Smooth muscle cell of the brain vasculature (primary cell): ENCODE results near the gene LRP6.
"Not testable (repeated sequence)": the region's sequence is repeated elsewhere in the genome, so short reads cannot be mapped to it uniquely, and the experiment has no call there.

ENCODE experiments used
- DNase-seq: peaks from one replicate; pipeline ENCODE4 v3.0.0-alpha.2; 2012; ENCODE audit warnings: low read depth, low spot score

Gene LRP6

DNA sequence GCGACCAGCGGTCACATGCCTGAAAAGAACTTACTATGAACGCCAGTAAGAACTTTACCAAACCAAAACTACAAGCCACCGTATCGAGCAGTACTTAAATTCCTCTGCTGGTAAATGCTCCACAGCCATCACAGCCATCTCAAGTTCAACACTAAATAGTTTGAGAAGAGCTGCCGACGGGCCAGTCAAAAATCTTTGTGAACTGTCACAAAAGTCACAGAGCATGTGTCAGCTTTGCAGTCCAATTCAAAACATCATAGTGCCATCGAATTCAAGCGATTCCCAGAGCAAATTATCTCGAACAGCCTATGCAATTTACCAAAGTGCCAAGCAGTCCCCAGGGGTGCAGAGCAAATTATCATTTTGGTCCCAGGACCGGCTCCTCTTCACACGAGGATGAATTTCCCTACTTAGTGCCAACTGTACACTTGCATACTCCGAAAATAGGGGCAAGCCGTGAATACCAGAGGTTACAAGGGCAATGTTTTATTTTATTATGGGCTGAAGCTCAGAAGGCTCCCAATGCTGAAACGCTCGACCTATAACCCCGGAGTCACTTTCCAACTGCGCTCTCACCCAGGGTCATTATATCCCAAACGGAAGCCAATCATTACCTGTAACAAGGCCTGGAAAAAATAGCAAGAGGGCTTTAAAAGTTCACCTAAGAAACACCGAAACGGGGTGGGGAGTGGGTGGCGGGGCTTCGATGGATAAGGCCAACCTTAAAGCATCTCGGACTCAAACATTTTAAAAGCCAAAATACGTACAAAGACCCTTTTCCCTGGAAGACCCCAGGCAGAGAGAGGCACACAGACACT is 1.1 kb downstream of the LRP6 start:
- DNase-seq = no peak

- no peak for DNase-seq
Observed at GRCh38 chr12:12265035-12265434, 1.8 kb downstream of the LRP6 start.

DNA sequence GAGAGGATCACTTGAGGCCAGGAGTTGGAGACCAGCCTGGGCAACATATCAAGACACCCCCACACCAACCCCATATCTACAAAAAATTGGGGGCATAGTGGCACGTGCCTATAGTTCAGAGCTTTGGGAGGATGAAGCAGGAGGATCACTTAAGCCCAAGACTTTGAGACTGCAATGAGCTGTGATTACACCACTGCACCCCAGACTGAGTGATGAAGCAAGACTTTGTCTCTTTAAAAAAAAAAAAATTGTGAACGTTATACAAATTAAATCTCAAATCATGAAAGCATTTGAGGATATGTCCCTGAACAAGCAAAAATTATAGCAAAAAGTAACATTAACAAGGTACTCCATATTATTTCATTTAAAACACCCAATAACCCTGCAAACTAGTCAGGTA is 2.9 kb downstream of the LRP6 start:
- no peak for DNase-seq

GRCh38 chr12:12256291-12256757 is 10.5 kb downstream of the LRP6 start:
- not testable (repeated sequence) for DNase-seq

- DNase-seq = no peak
Observed at GRCh38 chr12:12254553-12254952, 12.3 kb downstream of the LRP6 start.

- no peak for DNase-seq
Observed at GRCh38 chr12:12249216-12250050, 17.4 kb downstream of the LRP6 start.

DNA sequence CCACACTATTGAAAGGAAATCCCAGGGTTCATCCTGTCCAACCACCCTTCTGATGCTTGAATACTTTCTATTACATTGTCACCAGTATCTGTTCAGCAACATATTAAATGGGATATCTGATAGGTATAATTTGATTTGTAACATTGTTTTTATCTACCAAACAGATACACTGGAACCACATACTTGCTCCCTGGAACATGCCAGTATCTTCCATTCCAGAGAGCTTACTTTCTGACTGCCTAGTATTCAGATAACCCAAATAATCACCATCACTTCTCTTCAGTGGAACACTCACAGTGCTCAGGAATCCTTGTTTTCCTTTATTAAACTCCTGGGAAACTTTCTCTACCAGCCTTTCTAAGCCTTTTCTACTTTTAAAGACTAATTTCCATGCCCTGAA is 19.3 kb downstream of the LRP6 start:
- no peak for DNase-seq

- no peak for DNase-seq
Observed at GRCh38 chr12:12244341-12244740, 22.5 kb downstream of the LRP6 start.

DNA sequence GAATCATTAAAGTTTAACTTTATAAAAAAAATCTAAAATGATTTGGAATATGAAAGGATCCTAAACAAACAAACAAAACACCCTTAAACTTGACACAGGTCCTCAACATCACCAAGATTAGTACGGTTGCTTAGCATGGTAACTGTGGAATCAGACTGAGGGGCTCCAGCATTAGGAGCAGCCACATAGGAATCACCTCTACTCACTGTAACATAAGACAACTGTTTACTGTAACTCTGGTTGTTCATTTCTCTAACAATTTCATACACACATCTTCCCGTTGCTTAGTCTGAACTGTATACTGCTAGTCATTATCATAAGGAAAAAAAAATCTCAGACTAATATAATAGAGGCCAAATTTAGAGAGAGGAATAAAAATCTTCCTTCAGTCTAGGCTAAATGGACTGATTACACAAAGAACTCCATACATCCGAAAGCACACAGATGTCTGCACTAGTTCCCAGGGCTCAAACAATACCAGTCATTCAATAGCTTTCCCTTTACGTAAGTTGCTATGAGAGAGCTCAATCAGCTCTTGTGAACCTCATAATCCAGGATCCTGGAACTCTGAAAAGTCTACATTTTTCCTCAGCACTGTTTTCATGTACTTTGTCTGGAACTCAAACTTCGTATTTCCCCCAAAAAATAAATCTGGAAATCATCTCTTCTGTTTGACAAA is 26.0 kb downstream of the LRP6 start:
- DNase-seq = no peak

DNA sequence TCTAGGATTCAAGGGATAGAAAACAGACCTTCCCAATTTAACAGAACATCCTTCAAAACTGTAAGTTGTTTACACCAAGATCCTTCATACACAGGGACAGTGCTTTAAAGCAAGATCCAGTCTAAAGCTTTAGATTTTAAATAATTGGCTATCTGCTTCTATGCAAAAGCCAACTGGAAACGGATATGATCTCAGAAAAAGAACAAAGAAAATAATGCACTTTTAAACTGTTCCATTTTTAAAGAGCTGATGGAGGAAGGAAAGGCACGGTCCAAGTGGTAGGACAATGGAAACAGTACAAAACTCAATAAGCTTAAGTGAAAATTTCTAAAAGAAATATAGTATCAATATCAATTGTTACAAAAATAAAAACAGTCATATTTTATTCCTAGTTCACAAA is 27.7 kb downstream of the LRP6 start:
- no peak for DNase-seq

DNA sequence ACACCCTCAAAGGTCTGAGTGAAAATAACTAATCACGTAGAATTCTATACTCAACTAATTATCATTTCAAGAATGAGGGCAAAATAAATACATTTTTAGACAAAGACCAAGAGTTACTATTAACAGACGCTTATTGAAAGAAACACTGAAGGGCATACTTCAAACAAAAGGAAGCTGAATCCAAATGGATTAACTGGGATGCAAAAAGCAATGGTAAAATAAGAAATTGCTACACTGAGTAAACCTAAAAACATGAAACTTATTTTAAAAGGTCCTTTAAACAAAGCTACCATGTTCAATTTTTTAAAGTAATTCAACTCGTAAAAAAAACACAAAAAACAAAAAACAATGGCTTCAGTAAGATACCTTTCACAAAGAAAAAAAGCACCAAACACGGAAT is 28.2 kb downstream of the LRP6 start:
- no peak for DNase-seq

GRCh38 chr12:12236896-12237295 is 29.9 kb downstream of the LRP6 start:
- DNase-seq = no peak

- no peak for DNase-seq
Observed at GRCh38 chr12:12230275-12230674, 36.6 kb downstream of the LRP6 start.

- DNase-seq = no peak
Observed at GRCh38 chr12:12229556-12230092, 37.2 kb downstream of the LRP6 start.

GRCh38 chr12:12228402-12228801 is 38.4 kb downstream of the LRP6 start:
- DNase-seq = no peak

- no peak for DNase-seq
Observed at GRCh38 chr12:12226187-12226586, 40.7 kb downstream of the LRP6 start.

GRCh38 chr12:12224240-12224940 is 42.5 kb downstream of the LRP6 start:
- DNase-seq = no peak

DNA sequence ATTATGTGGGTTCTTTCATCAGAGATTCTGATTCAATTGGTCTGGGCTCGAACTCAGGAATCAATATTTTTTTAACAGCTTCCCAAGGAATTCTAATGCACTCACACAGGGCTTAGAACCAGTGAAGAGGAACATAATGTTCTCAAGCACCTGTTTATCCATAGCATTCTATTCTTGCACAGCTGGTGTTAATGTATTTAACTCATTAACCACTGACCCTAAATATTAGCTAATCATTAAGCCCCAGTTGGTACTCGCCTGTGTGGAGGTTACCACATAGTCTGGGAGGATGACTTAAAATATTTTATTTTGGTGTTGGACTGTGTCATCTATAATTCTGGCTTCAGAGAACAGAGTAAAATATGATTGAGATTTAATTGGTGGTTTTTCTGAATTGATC is 45.3 kb downstream of the LRP6 start:
- DNase-seq = no peak

GRCh38 chr12:12219664-12220063 is 47.2 kb downstream of the LRP6 start:
- DNase-seq = no peak

GRCh38 chr12:12217018-12217359 is 49.9 kb downstream of the LRP6 start:
- DNase-seq = no peak

- DNase-seq = no peak
Observed at GRCh38 chr12:12216349-12217017, 50.4 kb downstream of the LRP6 start.
